GM21528 (cell line): ENCODE measurements around the gene EGLN1.

Source experiments
- ATAC-seq: cut with Tn5 transposase; IDR thresholded peaks from one replicate; pipeline ENCODE4 v1.9.1; 2021; ENCODE audit warnings: mild to moderate bottlenecking, moderate library complexity; ENCODE audit not compliant: unreplicated experiment, low FRiP score

EGLN1 gene

DNA sequence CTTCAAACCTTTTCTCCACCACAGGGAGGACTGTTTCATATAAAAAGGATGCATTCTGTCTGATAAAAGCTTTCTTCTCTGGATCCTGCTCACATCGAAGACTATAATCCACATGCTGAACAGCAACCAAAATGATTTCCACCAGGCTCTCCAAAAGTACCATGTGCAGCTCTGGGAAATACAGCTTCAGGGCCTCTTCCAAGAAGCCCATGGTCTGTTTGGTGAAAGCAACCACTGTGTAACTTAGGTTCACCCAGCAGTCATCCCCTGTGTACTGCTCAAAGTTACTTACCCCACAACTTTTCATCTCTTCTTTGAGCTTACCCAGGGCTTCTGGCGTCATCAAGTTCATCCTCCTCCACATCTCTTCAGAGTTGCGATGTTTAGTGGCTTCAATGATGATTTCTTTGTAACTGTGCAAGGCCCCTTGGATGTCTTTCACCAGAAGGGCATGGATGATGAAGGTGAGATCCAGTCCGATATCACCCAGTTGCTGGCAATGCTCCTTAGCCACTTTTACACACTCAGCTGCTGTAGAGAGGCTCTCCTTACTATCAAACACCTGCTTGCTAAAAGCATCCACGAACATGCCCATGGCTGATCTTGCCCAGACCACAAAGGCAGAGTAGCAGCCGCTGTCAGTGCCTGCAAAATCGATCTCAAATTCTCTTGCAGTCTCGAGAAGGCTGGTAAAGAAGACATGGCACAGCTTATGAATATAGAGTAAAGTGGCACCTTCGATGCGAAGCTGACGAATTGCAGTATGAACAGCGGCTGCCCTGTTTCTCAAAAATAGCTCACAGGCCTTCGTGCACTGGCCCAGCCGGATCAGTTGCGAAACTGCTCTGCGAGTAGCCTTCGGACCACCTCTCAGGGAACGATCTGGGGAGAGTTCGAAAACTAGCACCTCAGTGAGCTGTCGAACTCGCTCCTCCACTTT is 86.2 kb downstream of the EGLN1 start:
- ATAC-seq, result no peak

DNA sequence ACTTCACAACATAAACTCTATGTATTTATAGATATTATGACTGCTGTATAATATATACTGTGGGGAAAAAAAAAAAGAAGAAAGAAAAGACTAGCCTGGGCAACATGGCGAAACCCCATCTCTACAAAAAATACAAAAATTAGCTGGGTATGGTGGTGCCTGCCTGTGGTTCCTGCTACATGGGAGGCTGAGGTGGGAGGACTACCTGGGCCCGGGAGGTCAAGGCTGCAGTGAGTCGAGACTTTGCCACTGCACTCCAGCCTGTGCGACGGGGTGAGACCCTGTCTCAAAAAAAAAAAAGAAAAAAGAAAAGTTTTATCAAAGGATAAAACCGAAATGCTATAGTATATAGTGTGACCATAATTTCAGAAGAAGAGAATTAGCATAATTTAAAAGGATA is 87.1 kb downstream of the EGLN1 start:
- no peak for ATAC-seq

DNA sequence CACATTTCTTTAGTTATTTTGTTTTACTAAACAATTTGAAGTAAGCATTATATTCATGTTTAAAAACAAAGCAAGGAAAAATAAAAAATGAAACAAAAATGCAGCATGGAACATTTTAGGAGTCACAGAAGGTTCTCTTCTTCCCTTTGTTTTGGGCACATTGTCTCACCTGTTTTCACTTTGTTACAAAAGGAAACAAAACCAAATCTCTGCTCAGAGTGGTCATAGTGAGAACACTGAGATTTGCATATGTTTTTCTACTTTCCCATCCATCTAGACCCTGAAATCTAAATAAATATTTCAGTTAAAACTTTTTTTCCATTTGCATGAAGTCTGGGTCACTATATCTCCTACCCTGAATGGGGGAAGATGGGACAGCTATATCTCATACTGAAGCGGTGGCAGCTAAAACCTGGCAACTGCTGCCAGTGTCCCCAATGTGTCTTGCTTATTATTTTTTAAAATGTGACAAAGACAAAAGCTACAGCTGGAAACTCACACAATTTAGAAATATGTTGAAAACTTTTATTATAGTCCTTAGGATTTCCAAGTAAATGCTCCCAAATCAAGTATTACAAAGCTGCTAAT is 87.9 kb downstream of the EGLN1 start:
- peak; percentile 24 for ATAC-seq

DNA sequence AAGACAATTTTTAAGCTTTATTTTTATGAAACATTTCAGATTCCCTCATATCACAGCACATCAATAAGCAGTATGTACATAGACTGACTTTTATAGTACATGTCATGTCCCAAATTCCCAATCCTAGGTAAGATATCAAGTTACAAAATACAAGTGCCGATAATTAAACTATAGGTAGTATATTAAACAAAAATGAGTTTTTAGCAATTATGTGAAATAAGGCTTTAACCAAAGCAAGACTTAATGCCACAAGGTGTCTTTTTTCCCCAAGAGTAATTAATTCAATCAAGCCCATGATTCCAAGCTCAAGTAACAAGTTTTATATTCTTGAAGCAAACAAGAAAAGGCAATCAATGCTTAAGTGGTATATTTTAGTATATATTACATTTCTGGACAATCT is 89.3 kb downstream of the EGLN1 start:
- ATAC-seq, result no peak

GRCh38 chr1:231329483-231329882 is 92.6 kb downstream of the EGLN1 start:
- no peak for ATAC-seq

GRCh38 chr1:231327617-231328016 is 94.5 kb downstream of the EGLN1 start:
- no peak for ATAC-seq

- ATAC-seq, result no peak
Observed at GRCh38 chr1:231326248-231326647, 95.8 kb downstream of the EGLN1 start.

DNA sequence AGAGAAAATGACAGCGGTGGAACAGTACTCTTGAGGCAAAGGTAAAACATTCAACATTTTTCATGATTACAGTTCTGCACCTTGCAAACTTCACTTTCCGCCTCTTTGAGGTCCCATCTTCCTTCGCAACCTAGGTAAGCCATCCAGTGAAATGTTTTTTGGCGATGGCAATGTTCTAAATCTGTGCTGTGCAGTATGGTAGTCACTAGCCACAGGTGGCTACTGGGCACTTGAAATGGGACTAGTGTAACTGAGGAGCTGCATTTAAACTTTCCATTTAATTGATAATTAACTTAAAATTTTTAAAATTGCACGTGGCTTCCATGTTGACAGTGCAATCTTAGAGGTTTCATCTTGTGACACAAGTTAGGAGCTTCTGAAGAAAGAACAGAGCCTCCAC is 97.4 kb downstream of the EGLN1 start:
- ATAC-seq, result no peak

DNA sequence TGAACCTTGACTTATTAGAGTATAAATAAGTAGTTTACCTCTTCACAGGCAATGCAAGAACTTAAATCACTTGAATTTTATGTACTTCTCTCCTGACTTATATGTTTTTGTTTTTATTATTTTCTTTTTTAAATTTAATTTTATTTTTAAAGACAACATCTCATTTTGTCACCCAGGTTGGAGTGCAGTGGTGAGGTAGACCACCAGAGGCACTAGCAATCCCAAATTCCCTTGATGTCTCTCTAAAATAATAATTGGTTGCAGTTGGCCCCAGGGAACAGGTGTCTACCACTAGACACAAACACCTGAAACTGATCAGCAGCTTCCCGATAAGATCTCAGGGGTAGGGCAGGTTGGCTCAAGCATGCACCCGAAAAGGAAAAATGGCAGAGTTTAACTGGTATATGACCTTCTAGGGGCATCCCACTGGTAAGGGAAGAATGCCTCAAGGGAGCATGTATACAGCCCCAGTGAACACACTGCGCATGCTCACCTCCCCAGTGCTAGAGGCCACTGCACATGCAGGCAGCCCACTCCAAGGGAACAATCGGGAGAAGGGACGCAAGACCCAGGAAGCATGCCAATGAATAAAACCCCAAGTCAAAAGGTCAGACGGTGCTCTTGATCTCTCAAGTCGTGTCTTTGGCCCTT is 99.1 kb downstream of the EGLN1 start:
- ATAC-seq, result no peak

DNA sequence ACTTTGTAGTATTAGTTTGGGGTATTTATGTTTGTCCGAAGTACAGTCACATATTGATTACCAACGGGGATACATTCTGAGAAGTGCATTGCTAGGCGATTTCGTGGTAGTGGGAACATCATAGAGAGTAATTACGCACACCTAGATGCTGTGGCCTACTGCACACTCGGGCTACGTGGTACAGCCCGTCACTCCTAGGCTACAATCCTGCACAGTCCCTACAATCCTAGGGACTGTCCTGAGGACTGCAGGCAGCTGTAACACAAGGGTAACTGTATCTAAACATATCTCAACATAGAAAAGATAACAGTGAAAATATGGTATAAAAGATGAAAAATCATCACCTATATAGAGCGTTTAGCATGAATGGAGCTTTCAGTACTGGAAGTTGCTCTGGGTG is 103.0 kb downstream of the EGLN1 start:
- ATAC-seq, result no peak

GRCh38 chr1:231318568-231318967 is 103.5 kb downstream of the EGLN1 start:
- no peak for ATAC-seq

DNA sequence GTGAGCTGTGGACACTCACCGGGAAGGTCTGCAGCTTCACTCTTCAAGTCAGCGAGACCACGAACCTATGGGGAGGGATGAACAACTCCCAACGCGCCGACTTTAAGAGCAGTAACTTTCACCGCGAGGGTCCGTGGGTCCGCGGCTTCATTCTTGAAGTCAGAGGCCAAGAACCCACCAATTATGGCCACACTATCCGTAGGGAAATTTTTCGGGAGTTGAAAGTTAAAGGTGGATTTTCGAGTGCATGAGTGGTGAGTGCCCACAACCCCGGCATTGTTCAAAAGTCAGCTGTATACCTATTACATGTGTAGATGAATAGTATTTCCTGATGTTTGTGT is 104.1 kb downstream of the EGLN1 start:
- no peak for ATAC-seq

DNA sequence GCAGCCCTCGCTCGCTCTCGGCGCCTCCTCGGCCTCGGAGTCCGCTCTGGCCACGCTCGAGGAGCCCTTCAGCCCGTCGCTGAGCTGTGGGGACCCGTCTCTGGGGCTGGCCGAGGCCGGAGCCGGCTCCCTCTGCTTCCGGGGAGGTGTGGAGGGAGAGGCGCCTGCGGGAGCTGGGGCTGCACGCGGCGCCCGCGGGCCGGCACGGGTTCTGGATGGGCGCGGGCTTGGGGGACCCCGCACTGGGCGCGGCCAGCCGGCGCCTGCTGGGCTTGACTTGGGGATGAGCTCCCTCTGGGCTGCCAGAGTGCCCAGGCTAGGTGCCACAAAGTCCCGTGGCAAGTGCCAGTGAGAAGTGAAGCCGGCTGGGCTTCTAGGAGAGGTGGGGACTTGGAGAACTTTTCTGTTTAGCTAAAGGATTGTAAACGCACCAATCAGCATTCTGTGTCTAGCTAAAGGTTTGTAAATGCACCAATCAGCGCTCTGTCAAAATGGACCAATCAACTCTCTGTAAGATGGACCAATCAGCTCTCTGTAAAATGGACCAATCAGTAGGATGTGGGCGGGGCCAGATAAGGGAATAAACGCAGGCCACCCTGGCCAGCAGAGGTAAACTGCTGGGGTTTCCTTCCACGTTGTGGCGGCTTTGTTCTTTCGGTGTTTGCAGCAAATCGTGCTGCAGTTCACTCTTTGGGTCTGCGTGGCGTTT is 104.6 kb downstream of the EGLN1 start:
- no peak for ATAC-seq

- ATAC-seq, result no peak
Observed at GRCh38 chr1:231315887-231316286, 106.2 kb downstream of the EGLN1 start.
